8988T (cell line): ENCODE results near the gene SH3YL1.
A peak's percentile ranks its signal among the peaks of the same experiment; 100 is the strongest.

Experiments used
- DNase-seq: peaks from one replicate; pipeline ENCODE4 v3.0.0; 2011

The SH3YL1 gene

GRCh38 chr2:211486-212184 is 52.2 kb downstream of the SH3YL1 start:
- DNase-seq = no peak

GRCh38 chr2:210660-211059 is 53.2 kb downstream of the SH3YL1 start:
- DNase-seq = peak; percentile 40

- DNase-seq = no peak
Measured at GRCh38 chr2:209470-209869, 54.4 kb downstream of the SH3YL1 start.

GRCh38 chr2:208335-208734 is 55.5 kb downstream of the SH3YL1 start:
- DNase-seq = no peak

GRCh38 chr2:203984-204383 is 59.8 kb downstream of the SH3YL1 start:
- no peak for DNase-seq

- DNase-seq = no peak
Measured at GRCh38 chr2:203401-203800, 60.4 kb downstream of the SH3YL1 start.

- DNase-seq = no peak
Measured at GRCh38 chr2:202945-203344, 60.9 kb downstream of the SH3YL1 start.

GRCh38 chr2:201648-202433 is 62.0 kb downstream of the SH3YL1 start:
- no peak for DNase-seq

GRCh38 chr2:199041-199966 is 64.5 kb downstream of the SH3YL1 start:
- no peak for DNase-seq

- no peak for DNase-seq
Measured at GRCh38 chr2:196406-196805, 67.4 kb downstream of the SH3YL1 start.

GRCh38 chr2:195932-196331 is 67.9 kb downstream of the SH3YL1 start:
- no peak for DNase-seq

- no peak for DNase-seq
Measured at GRCh38 chr2:193141-193671, 70.6 kb downstream of the SH3YL1 start.

- no peak for DNase-seq
Measured at GRCh38 chr2:191311-192190, 72.3 kb downstream of the SH3YL1 start.

- DNase-seq = no peak
Measured at GRCh38 chr2:187825-188224, 76.0 kb downstream of the SH3YL1 start.

- no peak for DNase-seq
Measured at GRCh38 chr2:185221-185620, 78.6 kb downstream of the SH3YL1 start.

- no peak for DNase-seq
Measured at GRCh38 chr2:184695-185094, 79.1 kb downstream of the SH3YL1 start.

GRCh38 chr2:182509-183122 is 81.2 kb downstream of the SH3YL1 start:
- no peak for DNase-seq

GRCh38 chr2:180311-180710 is 83.5 kb downstream of the SH3YL1 start:
- DNase-seq = no peak

GRCh38 chr2:179886-180285 is 83.9 kb downstream of the SH3YL1 start:
- DNase-seq = no peak

GRCh38 chr2:177733-178132 is 86.1 kb downstream of the SH3YL1 start:
- DNase-seq = no peak

GRCh38 chr2:176917-177316 is 86.9 kb downstream of the SH3YL1 start:
- no peak for DNase-seq
